Measurements from ENCODE around the gene AGBL1.

DNA sequence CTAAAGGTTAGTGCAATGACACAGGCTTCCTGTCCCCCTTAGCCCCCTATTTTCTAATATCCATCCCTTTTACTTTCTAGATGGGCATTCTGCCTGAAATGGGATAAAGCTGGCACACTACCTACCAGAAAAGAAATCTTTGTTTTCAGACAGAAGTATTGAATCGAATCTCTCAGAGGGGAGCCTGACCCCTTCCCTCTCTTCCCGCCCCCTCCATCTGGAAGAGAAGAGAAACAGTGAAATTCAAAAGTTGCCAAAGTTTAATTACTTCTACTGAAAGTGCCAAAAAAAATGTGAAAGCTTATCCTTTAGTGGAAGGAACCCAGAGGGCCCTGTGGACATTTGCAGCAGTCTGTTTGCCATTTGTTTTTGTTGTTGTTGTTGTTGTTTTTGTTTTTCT lies 523.8 kb downstream of the AGBL1 start:
- TF ChIP-seq, protein P1, sequence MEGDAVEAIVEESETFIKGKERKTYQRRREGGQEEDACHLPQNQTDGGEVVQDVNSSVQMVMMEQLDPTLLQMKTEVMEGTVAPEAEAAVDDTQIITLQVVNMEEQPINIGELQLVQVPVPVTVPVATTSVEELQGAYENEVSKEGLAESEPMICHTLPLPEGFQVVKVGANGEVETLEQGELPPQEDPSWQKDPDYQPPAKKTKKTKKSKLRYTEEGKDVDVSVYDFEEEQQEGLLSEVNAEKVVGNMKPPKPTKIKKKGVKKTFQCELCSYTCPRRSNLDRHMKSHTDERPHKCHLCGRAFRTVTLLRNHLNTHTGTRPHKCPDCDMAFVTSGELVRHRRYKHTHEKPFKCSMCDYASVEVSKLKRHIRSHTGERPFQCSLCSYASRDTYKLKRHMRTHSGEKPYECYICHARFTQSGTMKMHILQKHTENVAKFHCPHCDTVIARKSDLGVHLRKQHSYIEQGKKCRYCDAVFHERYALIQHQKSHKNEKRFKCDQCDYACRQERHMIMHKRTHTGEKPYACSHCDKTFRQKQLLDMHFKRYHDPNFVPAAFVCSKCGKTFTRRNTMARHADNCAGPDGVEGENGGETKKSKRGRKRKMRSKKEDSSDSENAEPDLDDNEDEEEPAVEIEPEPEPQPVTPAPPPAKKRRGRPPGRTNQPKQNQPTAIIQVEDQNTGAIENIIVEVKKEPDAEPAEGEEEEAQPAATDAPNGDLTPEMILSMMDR (IDR thresholded peaks at IDR 0.05), result no peak
- no peak for TF ChIP-seq POLR2A (IDR thresholded peaks at IDR 0.05)

Data from transverse colon (tissue), 3 donors.